PC-3 (cell line): ENCODE results near the gene MAGI2.

ENCODE experiments used
- CTCF ChIP-seq: fragments of 300-600 bp; sonication (generic); conservative IDR thresholded peaks from 2 replicates; pipeline ENCODE4 v1.5.1; 2017; ENCODE audit warnings: antibody characterized with exemption, low read depth, mild to moderate bottlenecking, low read length
- EZH2 ChIP-seq: fragments of 300-600 bp; sonication (generic); IDR thresholded peaks from one replicate; pipeline ENCODE4 v1.6.1; 2017; ENCODE audit warnings: antibody characterized with exemption, mild to moderate bottlenecking, low read length; ENCODE audit not compliant: unreplicated experiment
- EZH2phosphoT487 ChIP-seq: fragments of 300-600 bp; sonication (generic); IDR thresholded peaks from 2 replicates; pipeline ENCODE4 v1.6.1; 2018; ENCODE audit warnings: mild to moderate bottlenecking, antibody characterized with exemption, low read length, borderline replicate concordance

GRCh38 chr7:79412915-79413314 is 40.6 kb downstream of the MAGI2 start:
- TF ChIP-seq CTCF (no peak), EZH2 (no peak), EZH2phosphoT487 (no peak)
